ENCODE data around the gene IBTK.
"Not testable (repeated sequence)": the region's sequence is repeated elsewhere in the genome, so short reads cannot be mapped to it uniquely, and the experiment has no call there.

Gene IBTK

GRCh38 chr6:82247505-82248272, at the start of gene IBTK:
Gene IBTK, minus strand, starts transcription at chr6:82247744. Its CDS starts 7,258 bp downstream, at chr6:82240486.
- Histone ChIP-seq H3K4me3 (ENCODE audit: low read length, poor library complexity, severe bottlenecking) (peak within 1 kb of the TSS; percentile 79), H3K27me3 (ENCODE audit: insufficient read depth, low read length, poor library complexity, severe bottlenecking) (no peaks in the 10 kb centered on the region), H4K20me1 (ENCODE audit: insufficient read depth, low read length, poor library complexity, severe bottlenecking) (peaks cover 30% of the 10 kb centered on the region), H3K9me2 (replicated peaks; ENCODE audit: low read depth, low read length) (no peaks in the 10 kb centered on the region), H3K9ac (ENCODE audit: low read depth, low read length, poor library complexity, severe bottlenecking) (peak within 1 kb of the TSS; percentile 80), H2AFZ (ENCODE audit: low read length) (peak within 1 kb of the TSS; percentile 97), H3K4me2 (ENCODE audit: low read depth, low read length, poor library complexity, severe bottlenecking) (peak within 1 kb of the TSS; percentile 99), H3K79me2 (ENCODE audit: insufficient read depth, low read length) (peaks cover 46% of the 10 kb centered on the region), H3F3A (ENCODE audit: low read depth) (no peaks in the 10 kb centered on the region), H3K4me1 (ENCODE audit: insufficient read depth, low read length, poor library complexity, severe bottlenecking) (peaks cover 43% of the 10 kb centered on the region), H3K9me3 (ENCODE audit: insufficient read depth, low read depth, low read length) (no peaks in the 10 kb centered on the region), H3K36me3 (ENCODE audit: insufficient read depth, low read length) (no peaks in the 10 kb centered on the region)
- no peak for TF ChIP-seq EZH2phosphoT487 (IDR thresholded peaks at IDR 0.05; ENCODE audit: borderline replicate concordance)
- TF ChIP-seq, protein P1, sequence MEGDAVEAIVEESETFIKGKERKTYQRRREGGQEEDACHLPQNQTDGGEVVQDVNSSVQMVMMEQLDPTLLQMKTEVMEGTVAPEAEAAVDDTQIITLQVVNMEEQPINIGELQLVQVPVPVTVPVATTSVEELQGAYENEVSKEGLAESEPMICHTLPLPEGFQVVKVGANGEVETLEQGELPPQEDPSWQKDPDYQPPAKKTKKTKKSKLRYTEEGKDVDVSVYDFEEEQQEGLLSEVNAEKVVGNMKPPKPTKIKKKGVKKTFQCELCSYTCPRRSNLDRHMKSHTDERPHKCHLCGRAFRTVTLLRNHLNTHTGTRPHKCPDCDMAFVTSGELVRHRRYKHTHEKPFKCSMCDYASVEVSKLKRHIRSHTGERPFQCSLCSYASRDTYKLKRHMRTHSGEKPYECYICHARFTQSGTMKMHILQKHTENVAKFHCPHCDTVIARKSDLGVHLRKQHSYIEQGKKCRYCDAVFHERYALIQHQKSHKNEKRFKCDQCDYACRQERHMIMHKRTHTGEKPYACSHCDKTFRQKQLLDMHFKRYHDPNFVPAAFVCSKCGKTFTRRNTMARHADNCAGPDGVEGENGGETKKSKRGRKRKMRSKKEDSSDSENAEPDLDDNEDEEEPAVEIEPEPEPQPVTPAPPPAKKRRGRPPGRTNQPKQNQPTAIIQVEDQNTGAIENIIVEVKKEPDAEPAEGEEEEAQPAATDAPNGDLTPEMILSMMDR (conservative IDR thresholded peaks at IDR 0.05; ENCODE audit: low read length), result no peak

DNA sequence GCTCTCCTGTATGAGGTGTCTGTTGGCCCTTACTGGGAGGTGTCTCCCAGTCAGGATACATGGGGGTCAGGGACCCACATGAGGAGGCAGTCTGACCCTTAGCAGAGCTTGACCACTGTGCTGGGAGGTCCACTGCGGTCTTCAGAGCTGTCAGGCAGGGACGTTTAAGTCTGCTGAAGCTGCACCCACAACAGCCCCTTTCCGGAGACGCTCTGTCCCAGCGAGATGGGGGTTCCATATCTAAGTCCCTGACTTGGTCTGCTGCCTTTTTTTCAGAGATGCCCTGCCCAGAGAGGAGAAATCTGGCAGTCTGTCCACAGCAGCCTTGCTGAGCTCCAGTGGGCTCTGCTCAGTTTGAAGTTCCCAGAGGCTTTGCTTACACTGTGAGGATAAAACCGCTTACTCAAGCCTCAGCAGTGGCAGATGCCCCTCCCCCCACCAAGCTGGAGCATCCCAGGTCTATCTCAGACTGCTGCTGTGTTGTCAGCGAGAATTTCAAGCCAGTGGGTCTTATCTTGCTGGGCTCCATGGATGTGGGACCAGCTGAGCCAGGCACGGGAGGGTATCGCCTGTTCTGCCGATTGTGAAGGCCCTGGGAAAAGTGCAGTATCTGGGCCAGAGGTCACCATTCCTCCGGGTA, 36.3 kb upstream of the IBTK start:
- Histone ChIP-seq H3K4me1 (ENCODE audit: insufficient read depth, low read length, poor library complexity, severe bottlenecking) (peaks cover 16% of the 10 kb centered on the region), H3K9ac (ENCODE audit: low read depth, low read length, poor library complexity, severe bottlenecking) (no peak overlapping the region), H3K27me3 (ENCODE audit: insufficient read depth, low read length, poor library complexity, severe bottlenecking) (no peaks in the 10 kb centered on the region), H3K36me3 (ENCODE audit: insufficient read depth, low read length) (no peaks in the 10 kb centered on the region), H3K9me2 (replicated peaks; ENCODE audit: low read depth, low read length) (no peaks in the 10 kb centered on the region), H3K4me2 (ENCODE audit: low read depth, low read length, poor library complexity, severe bottlenecking) (no peak overlapping the region), H3F3A (ENCODE audit: low read depth) (no peaks in the 10 kb centered on the region), H2AFZ (ENCODE audit: low read length) (no peak overlapping the region), H4K20me1 (ENCODE audit: insufficient read depth, low read length, poor library complexity, severe bottlenecking) (no peaks in the 10 kb centered on the region), H3K4me3 (ENCODE audit: low read length, poor library complexity, severe bottlenecking) (no peak overlapping the region), H3K9me3 (ENCODE audit: insufficient read depth, low read depth, low read length) (no peaks in the 10 kb centered on the region), H3K79me2 (ENCODE audit: insufficient read depth, low read length) (no peaks in the 10 kb centered on the region)
- TF ChIP-seq EZH2phosphoT487 (IDR thresholded peaks at IDR 0.05; ENCODE audit: borderline replicate concordance), result no peak
- TF ChIP-seq, protein P1 (conservative IDR thresholded peaks at IDR 0.05; ENCODE audit: low read length), result no peak

GRCh38 chr6:82281550-82281949, 34.0 kb upstream of the IBTK start:
- Histone ChIP-seq H3K4me1 (ENCODE audit: insufficient read depth, low read length, poor library complexity, severe bottlenecking) (peaks cover 16% of the 10 kb centered on the region), H3K4me2 (ENCODE audit: low read depth, low read length, poor library complexity, severe bottlenecking) (peak overlapping the region; percentile 56)
- not testable (repeated sequence) for H3K27me3 ChIP-seq (ENCODE audit: insufficient read depth, low read length, poor library complexity, severe bottlenecking)

More at GRCh38 chr6:82281550-82281949, 34.0 kb upstream of the IBTK start:
- not testable (repeated sequence) for H4K20me1 ChIP-seq (ENCODE audit: insufficient read depth, low read length, poor library complexity, severe bottlenecking); H3K79me2 ChIP-seq (ENCODE audit: insufficient read depth, low read length); H2AFZ ChIP-seq (ENCODE audit: low read length); H3K9me3 ChIP-seq (ENCODE audit: insufficient read depth, low read depth, low read length); H3K9me2 ChIP-seq (replicated peaks; ENCODE audit: low read depth, low read length); H3K36me3 ChIP-seq (ENCODE audit: insufficient read depth, low read length); H3F3A ChIP-seq (ENCODE audit: low read depth)
- Histone ChIP-seq H3K9ac (ENCODE audit: low read depth, low read length, poor library complexity, severe bottlenecking) (peak overlapping the region; percentile 44), H3K4me3 (ENCODE audit: low read length, poor library complexity, severe bottlenecking) (peak overlapping the region; percentile 49)

All from Loucy (cell line).